GM18951 (cell line): ENCODE data around the gene TPSG1.

ENCODE experiments used
- POLR2A ChIP-seq: IDR thresholded peaks from 4 replicates; pipeline ENCODE4 v1.6.1; 2011; ENCODE audit warnings: mild to moderate bottlenecking; ENCODE audit not compliant: insufficient read length, insufficient read depth; ENCODE audit errors: extremely low read depth
- in situ Hi-C: fragments of 300-500 bp; cut with MboI; formaldehyde crosslinking; loops from one replicate; pipeline ENCODE4 v1.12.0; 2022; ENCODE audit warnings: low sequenced_read_pairs, mixed read lengths, inconsistent platforms; ENCODE audit not compliant: unreplicated experiment

The TPSG1 gene

GRCh38 chr16:1216296-1216619 is 8.8 kb downstream of the TPSG1 start:
- in situ Hi-C loops: no loop called here
- TF ChIP-seq POLR2A: no peak

- in situ Hi-C loops: no loop called here
- no peak for TF ChIP-seq POLR2A
Measured at GRCh38 chr16:1215574-1216295, 9.3 kb downstream of the TPSG1 start.

GRCh38 chr16:1214719-1215118 is 10.3 kb downstream of the TPSG1 start:
- no peak for TF ChIP-seq POLR2A
- in situ Hi-C loops: no loop called here

DNA sequence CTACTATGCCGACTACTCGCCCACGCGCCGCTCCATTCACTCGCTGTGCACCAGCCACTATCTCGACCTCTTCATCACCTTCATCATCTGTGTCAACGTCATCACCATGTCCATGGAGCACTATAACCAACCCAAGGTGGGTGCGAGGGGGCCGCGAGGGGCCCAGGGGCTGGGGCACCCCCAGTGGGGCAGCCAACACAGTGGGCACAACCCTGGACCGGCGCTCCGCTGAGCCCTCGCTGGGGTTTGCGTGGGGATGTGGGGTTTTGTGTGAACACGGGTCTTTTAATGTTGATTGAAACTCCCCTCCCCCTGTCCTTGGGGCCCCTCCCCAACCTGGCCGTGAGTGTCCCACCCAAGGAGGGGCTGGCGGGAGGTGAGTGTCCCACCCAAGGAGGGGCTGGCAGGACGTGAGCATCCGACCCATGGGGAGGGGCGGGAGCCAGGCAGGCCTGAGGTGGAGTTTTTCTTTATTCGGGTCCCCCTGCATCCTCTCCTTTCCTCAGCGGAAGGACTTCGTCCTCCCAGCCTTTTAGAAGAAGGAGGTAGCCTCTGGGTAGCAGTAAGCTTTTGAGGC is 11.2 kb downstream of the TPSG1 start:
- in situ Hi-C loops: no loop called here

DNA sequence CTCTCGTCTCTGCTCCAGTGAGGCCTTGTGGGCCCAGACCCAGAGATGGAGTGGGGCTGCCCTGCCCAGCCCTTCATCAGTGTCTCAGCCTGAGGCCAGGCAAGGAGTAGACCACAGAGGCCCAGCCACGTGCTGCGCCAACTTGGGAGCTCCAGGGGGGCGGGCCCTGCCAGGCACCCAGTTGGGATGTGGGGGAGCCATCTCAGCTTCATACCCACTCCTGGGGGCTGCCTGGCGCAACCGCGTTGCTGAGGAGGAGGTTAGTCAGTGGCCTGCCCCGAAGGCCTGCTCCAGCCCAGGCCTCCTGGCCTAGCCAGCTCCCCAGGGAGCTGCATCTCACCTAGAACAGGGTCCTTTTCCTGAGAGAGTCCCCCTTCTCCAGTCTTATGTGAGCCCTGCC is 11.8 kb downstream of the TPSG1 start:
- in situ Hi-C loops: no loop called here
- TF ChIP-seq POLR2A: no peak

More for the DNA sequence above, 11.2 kb downstream of the TPSG1 start:
- TF ChIP-seq POLR2A: no peak

DNA sequence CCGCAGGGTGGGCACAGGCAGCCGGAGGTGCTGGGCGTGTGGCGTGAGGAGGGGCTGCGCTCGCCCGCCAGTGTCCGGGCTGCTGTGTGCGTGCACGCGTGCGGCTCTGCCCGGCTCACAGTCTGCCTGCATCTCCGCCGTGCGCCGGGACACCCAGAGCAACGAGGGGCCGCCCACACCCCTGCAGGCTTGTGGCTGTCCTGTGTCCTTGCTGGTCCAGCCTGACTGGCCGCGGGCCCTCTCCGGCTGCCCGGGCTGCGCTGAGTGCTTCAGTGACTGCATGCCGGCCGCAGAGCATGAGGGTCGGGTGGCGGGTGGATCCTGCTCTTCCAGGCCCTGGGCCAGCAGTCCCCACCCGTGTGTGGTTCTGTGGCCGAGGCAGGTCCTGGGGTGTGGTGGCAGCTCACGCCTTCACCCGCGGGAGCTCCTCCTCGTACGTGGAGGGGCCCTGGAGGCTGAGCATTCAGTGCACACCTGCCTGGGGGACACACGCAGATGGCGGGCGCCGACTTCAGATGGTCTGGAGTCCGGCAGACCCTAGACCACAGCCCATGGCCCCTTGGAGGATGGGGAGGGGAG is 12.4 kb downstream of the TPSG1 start:
- TF ChIP-seq POLR2A: no peak
- in situ Hi-C loops: no loop called here

DNA sequence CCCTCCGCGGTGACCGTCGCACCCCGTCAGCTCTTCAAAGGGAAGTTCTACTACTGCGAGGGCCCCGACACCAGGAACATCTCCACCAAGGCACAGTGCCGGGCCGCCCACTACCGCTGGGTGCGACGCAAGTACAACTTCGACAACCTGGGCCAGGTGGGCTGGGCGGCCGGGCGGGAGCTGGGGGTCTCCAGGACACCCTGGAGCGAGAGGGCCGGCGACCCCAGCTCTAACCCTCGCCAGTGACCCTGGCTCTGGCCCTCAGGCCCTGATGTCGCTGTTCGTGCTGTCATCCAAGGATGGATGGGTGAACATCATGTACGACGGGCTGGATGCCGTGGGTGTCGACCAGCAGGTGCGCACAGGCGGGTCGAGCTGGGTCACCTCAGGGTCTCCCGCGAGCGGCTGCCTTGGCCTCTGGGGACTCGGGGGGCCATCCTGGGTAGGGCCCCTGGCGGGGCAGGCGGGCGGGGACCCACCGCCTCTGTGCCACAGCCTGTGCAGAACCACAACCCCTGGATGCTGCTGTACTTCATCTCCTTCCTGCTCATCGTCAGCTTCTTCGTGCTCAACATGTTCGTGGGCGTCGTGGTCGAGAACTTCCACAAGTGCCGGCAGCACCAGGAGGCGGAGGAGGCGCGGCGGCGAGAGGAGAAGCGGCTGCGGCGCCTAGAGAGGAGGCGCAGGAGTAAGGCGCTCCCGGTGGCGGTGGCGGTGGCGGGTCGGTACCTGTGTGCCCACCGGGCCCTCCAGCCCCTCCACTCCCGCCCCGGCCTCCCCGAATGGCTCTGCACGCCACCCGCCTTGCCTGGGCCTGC is 13.4 kb downstream of the TPSG1 start:
- in situ Hi-C loops: no loop called here
- TF ChIP-seq POLR2A: no peak

DNA sequence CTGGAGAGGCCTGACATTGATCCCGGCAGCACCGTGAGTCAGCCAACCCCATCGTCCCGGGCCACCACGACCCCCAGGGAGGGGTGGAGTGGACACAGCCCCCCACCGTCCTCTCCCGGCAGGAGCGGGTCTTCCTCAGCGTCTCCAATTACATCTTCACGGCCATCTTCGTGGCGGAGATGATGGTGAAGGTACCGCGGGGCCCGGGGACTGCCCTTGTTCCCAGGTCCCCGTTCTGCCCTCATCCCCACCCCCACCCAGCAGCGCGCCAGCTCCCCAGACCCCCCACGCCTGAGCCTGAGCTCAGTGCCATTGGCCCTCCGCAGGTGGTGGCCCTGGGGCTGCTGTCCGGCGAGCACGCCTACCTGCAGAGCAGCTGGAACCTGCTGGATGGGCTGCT is 14.6 kb downstream of the TPSG1 start:
- TF ChIP-seq POLR2A: no peak
- in situ Hi-C loops: no loop called here

DNA sequence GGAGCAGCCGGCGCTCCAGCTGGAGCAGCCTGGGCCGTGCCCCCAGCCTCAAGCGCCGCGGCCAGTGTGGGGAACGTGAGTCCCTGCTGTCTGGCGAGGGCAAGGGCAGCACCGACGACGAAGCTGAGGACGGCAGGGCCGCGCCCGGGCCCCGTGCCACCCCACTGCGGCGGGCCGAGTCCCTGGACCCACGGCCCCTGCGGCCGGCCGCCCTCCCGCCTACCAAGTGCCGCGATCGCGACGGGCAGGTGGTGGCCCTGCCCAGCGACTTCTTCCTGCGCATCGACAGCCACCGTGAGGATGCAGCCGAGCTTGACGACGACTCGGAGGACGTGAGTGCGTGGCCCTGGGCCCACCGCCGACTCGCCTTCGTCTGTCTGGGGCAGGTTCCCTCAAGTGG is 16.0 kb downstream of the TPSG1 start:
- in situ Hi-C loops: no loop called here
- TF ChIP-seq POLR2A: no peak

DNA sequence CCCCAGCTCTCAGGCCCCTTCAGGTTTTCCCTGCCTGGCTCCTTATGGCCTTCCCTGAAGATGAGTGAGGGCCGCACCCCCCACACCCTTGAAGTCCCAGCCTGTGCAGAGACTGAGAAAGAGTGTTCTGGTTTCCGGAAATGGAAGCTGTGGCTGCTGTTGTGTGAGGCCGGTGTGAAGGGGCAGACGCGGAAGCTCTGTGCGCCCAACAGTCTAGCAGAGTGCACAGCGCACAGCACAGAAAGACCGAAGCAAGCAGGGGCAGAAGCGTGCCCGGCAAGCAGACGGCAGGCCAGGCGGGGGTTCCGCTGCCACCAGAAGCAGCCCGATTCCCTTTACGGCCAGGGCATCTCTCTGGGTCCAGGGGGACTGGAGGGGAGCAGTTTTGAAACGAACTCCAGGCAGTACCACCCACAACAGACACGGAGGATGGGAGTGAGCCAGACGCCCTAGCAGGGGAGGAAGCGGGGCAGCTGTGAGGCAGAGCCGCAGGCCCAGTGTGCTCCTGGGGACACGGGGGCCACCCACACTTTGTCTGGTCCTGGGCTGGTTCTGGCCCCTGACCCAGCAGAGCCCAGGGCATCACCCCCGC is 16.7 kb downstream of the TPSG1 start:
- in situ Hi-C loops: no loop called here

DNA sequence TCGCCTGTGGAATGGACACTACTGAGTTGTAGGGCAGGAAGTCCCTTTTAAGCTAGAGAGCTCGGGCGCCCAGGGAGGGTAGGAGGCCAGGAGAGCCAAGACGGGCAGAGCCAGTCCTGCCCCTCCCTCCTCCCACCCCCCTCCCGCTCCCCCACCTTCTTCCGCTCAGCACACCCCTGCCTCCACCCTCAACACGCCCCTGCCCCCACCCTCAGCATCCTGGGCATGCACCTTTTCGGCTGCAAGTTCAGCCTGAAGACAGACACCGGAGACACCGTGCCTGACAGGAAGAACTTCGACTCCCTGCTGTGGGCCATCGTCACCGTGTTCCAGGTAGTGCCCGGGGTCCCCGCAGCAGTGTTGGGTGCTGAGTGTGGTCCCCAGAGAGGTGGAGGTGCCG is 18.3 kb downstream of the TPSG1 start:
- in situ Hi-C loops: no loop called here
- TF ChIP-seq POLR2A: no peak

More for the DNA sequence above, 16.7 kb downstream of the TPSG1 start:
- TF ChIP-seq POLR2A: no peak

- TF ChIP-seq POLR2A: no peak
- in situ Hi-C loops: no loop called here
Measured at GRCh38 chr16:1206326-1206725, 18.7 kb downstream of the TPSG1 start.

- in situ Hi-C loops: no loop called here
- no peak for TF ChIP-seq POLR2A
Measured at GRCh38 chr16:1204933-1205332, 20.1 kb downstream of the TPSG1 start.

DNA sequence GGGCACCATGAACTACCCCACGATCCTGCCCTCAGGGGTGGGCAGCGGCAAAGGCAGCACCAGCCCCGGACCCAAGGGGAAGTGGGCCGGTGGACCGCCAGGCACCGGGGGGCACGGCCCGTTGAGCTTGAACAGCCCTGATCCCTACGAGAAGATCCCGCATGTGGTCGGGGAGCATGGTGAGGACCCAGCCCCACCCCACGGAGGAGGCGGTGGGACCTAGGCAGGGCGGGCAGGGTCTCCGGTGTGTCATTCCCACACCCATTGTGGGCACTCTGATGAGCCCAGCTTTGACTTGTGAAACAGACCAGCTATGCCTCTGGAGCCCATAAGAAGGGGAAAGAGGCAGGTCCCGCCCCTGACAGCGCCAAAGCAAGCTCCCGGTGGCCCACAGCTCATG is 22.8 kb downstream of the TPSG1 start:
- no peak for TF ChIP-seq POLR2A
- in situ Hi-C loops: no loop called here

GRCh38 chr16:1201444-1201843 is 23.6 kb downstream of the TPSG1 start:
- TF ChIP-seq POLR2A: no peak
- in situ Hi-C loops: no loop called here
